Tongue (tissue), 2 donors: ENCODE data around the gene PSMC1. TPM values are rescaled to one million over a fixed set of nuclear protein-coding genes. Genes with fewer than 3 reads are reported as not detected.

Experiments
- DNase-seq: peaks from one replicate; pipeline ENCODE4 v3.0.0-alpha.2; 2015
- total RNA-seq: library from RNA; depleted of rRNA; stranded (reverse); fragments of >200 nt; gene quantifications from one replicate; pipeline ENCODE4 v1.2.3, GENCODE V29; 2014

The PSMC1 gene
- total RNA-seq, 1 donor from 2014 or later: 173 TPM

DNA sequence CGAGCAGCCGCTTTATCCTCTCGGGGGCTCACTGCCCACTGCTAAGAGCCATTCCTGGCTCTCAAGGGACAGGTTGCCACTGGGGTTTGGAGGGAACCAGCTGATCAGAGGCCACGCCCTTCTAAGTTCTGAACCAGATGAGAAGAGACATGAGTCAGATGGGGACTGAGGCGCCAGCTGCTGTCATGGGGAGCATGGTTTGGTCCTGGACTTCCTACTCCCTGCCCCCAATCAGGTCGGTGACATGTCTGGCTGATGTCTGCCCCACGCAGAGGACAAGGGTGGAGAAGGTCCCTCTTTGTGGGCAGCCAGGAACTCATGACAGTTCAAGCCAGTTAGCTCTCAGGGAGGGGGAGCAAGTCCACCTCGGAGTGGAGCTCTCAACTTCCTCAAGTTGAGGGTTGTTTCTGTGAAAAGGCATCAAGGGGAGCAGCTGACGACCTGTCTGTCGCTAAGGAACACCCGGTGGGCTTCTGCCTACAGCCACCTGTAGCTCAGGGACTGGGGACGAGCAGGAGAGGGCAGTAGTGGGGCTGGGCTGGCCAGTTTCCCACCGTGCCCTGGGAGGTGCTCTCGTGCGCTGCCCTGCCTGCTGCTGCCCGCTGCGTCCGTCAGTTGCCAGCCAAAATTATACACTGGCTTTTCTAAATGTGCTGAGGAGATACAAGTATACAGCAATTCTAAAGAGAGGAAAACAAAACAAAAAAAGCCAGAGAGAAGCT is 20.5 kb downstream of the PSMC1 start:
- no peak for DNase-seq

DNA sequence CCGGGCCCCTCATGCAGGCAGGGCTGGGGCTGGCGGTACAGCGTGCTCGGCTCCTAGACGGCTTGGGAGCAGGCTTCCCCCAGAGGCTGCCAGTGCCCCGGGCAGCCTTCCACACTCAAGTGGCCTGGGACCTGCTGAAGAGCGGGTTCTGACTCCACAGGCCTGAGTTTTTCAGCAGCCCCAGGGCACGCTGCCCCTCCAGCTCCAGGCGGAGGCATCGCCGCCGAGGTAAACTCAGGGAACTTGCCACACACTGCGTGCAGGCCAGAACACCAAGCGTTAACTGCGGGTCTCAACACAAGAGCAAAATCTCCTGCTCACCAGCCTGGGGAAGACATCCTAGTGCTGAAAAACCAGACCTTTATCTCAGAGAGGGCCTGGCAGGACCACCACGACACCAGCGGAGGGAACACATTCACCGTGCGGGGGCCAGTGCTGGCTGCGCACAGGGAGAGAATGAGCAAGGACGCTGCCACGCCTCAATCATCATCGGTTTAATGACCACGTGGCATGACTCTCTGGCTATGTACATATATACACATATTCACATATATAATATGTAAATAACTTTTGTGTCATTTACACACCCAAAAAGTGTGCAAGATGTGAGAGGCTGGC is 21.3 kb downstream of the PSMC1 start:
- no peak for DNase-seq

DNA sequence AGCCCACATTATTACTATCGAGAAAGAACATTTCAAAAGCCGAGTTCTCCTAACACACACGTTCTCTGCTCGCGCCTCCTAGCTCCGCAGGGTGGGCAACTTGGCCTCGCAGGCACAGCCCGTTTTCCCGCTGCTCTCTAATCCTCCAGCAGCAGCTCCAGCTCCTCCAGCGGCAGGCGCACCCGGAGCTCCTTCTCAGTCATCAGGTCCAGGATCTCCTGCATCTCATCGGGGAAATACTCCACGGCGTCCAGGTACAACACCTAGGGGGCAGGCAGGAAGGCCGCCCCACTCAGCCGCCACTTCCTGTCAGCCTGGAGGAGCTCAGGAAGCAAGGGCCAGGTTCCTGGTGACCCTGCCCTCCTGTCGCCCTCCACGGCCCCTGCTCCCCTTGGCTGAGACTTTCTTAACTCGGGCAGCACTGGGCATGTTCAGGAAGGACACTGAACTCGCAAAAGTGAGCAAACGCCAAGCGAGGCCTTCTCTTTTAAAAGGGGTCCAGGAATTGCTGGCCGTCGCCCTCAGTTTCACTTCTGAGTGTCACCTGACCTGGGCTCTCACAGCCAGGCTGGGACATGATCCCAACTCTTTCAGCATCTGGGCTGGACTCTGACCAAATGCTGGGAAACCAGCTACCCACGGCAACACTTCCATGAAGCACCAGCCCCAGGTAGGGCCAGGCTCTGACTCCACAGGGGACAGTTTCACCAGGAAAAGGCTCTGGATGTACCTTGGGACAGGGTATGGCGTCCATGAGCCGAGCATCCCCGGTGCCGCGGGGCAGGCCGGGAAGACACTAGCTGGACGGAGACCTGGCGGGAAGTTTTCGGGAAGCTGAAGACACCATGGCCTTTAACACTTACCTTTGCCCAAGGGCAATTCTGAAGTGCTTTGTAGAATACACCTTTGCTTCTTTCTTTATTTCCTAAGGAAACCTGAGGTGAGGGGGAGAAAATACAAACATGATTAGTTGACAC is 22.1 kb downstream of the PSMC1 start:
- no peak for DNase-seq

DNA sequence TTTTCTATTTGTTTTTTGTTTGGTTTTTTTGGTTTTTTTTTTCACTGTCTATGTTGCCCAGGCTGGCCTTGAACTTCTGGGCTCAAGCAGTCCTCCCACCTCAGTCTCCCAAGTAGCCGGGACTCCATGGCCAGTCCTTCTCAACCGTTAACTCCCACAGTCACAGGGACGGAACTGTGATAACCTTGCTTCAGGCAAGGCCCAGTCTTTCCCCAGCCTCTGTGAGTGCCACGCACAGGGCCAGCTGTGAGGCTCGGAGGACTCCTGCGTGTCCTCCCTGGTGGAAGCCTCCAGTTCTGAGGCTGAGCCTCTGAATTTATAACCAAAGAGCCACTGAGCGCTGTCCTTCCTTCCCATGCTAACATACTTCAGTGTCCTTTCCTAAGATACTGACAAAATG is 23.7 kb downstream of the PSMC1 start:
- no peak for DNase-seq

DNA sequence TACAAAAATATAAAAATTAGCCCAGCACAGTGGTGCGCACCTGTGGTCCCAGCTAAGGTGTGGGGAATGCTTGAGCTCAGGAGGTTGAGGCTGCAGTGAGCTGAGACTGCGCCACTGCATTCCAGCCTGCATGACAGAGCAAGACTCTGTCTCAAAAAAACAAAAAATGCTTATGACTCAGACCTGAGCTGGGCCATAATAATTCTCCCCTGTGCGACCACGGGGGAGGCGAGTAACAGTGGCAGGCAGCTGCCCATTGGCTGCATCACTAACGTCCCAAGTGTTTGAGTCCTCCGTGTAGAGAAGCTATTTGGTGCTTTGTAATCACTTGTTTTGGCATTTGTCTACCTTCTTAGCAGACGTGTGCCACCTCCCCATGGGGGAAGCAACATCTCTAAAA is 24.9 kb downstream of the PSMC1 start:
- no peak for DNase-seq

DNA sequence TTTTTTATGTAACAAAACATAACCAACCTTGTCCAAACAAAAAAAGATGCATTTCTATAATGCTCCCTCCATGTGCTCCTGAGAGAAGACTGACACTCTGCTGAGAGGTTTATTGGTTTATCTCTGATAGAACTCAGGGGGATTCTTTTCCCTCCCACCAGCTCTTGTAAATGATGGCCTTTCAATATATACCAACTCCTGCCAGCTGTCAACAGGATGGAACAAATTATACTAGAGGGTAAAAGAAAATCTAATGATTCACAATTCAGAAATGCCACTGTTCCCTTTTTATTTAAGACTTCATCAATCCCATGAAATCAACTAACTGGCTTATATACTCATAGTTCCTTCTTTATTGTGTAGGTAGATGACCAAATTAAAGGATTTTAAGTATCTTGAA is 25.4 kb downstream of the PSMC1 start:
- DNase-seq: no peak

DNA sequence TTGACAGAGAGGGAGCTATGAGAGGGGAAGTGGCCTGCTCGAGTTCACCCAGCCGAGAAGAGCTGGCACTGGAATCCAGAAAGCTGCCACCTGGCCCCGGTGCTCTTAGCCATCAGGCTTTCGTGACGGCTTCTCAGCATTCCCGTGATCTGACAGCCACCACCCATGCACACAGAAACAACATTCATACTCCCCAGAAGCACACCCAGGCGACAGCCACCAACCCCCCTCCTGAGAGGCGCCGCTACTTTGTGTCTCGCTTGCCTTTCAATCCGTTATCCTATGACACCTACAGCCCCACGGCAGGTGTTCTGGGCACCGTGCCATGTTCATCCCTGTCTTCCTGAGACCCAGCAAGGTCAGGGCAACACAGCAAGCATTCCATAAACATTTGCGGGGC is 31.4 kb downstream of the PSMC1 start:
- DNase-seq: no peak

DNA sequence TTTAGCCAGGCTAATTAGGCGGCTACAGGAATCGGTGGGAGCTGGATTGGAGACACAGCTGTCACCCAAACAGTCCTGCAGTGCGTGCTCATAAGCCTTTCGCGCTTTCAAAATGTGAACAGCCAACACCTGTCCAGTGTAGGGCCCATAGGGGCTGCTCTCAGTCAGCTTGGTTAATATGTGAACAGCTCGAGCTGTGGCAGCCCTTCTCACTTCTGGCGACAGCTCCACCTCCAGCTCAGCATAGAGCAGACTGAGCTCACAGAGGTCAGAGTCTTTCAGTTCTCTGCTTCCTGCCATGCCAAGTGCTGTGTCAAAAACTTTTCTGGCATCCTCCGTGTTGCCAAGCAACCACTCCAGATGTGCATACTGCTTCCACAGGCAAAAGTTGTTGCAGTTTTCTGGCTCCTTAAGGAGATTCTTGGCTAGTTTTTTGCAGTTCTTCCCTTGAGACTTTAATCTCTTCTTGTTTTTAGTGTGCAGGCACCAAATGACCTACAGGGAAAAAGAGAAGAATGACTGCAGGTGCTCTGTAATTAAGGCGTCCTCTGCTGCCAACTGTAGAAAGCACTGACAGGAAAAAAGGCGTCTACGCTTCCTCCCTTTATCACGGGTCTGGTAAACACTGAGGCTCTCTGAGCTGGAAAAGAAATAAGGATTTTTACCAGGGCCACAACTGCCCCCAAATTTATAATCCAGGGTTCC is 32.5 kb downstream of the PSMC1 start:
- peak; percentile 80 for DNase-seq

DNA sequence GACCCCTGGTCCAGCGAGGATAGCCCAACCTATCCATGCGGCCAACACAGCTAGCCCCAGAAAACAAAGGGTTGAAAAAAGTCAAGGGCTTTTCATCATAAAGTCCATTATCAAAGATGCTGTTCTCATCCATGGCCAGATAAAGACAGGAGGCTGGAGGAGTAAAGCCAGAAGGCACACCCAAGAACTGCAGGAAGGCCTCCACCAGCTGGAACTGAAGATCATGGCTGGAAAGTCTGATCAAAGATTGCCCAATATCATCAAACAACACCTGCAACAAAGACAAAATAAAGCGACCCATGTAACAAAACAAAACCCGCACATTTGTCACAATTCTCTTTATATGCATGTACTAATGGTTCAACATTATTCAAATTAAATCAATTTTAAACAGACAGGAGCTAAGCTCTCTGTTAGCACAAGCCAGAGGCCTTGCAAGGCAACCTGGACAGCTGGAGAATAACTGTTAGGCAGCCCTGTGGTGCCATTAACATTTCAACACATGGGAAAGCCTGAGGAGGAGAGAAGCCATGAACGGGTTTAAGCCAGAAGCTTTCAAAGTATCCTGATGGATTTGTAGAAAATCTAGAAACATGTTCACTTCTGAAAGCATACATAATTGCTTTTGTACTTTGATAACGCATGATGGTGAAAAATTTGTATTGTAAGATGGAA is 34.1 kb downstream of the PSMC1 start:
- no peak for DNase-seq

DNA sequence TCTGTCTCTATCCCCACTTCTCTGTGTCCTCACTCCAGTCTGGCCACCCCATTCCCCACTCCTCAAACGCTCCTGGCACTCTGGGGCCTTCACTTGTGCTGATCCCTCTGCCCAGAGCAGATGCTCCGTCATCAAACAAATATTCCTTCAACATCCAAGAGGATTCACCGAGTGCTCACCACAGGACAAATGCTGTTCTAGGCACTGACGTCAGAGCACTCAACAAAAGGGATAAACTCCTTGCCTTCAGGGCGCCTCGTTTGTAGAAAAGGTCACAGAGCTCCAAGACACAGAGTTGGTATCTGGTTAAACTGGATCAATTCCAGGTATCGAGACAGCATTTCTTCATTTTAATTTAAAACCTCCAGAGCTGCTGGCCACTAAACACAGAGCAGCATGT is 35.3 kb downstream of the PSMC1 start:
- no peak for DNase-seq

DNA sequence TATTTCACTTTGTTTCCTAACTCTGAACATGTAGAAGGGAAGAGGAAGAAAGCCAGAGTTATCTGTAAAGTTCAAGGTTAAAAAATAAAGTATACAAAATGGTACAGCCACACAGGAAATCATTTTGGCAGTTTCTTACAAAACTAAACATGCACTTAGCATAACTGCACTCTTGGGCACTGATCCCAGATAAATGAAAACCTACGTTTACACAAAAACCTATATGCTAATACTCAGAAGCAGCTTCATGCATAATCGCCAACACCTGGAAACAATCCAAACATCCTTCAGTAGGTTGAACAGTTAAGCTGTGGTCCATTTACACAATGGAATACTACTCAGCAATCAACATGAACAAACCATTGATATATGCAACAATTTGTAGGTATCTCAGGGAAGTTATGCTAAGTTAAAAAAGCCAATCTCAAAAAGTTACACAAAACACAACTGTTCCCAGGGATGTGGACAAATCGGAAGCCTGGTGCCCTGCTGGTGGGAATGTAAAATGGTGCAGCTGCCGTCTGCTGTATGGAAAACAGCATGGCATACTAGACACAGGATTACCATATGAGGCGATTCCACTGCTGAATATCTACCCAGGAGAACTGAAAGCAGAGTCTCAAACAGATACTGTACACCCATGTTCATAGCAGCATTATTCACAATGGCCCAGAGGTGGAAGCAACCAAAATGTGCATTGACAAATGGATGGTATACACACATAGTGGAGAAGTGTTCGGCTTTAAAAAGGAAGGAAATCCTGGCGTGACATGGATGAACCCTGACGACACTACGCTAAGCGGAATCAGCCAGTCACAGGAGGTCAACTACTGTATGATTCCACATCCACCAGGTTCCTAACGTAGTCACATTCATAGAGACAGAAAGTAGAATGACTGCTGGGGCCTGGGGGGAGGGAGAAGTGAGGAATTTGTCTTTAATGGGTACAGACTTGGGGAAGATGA is 37.7 kb downstream of the PSMC1 start:
- no peak for DNase-seq

DNA sequence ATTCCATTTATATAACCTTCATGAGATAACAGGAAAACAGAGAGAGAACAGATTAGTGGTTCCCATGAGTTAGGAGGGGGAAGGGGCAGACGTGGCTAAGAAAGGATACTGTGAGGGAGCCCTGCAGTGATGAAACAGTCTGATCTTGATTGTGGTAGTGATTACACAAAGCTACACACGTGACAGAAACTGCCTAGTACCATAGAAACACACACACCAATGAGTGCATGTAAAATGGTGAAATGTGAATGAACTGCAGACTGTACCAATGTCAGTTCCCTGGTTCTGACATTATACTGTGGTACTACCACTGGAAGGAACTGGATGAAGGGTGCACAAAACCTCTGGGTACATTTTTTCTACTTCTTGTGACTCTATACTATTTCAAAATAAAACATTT is 38.5 kb downstream of the PSMC1 start:
- no peak for DNase-seq

DNA sequence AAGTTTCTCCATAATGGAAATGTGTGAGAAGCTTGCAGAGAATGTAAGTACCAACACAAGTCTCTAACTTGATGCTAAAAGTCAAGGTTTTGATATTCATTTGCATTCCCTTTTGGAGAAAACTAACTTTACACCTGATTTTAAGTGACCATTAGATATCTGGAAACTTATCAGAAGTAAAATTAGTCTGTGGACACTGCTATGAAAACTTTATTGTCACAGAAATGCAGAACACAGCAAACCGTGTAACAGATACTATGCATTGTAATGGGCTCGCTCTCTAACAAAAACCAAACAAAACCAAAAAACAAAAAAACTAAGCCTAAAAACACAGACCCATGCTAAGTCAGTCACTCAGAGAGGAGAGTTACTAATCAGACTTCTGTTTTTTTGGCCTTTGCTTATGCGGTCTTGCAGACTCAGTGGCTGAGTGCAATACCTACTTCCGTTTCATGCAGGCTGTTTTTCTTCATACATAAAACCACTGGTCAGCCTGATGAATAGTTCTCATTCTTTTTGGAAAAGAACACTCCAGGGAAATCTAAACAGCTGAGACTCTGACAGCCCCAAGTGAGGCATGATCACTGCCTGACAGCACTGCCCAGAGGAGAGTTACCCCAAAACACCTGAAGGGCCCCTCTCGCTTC is 39.6 kb downstream of the PSMC1 start:
- DNase-seq: no peak

DNA sequence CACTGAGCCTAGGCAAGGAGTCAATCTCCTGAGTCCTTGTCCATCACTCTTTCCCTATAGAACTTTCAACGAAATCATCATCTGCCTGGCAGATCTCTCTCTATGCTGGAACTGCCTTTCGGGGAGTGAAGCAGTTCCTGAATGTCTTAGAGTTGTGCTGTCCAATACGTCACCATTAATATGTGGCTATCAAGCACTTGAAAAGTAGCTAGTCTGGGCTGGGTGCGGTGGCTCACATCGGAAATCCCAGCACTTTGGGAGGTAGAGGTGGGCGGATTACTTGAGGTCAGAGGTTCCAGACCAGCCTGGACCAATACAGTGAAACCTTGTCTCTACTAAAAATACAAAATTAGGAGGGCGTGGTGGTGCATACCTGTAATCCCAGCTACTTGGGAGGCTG is 40.3 kb downstream of the PSMC1 start:
- DNase-seq: no peak

DNA sequence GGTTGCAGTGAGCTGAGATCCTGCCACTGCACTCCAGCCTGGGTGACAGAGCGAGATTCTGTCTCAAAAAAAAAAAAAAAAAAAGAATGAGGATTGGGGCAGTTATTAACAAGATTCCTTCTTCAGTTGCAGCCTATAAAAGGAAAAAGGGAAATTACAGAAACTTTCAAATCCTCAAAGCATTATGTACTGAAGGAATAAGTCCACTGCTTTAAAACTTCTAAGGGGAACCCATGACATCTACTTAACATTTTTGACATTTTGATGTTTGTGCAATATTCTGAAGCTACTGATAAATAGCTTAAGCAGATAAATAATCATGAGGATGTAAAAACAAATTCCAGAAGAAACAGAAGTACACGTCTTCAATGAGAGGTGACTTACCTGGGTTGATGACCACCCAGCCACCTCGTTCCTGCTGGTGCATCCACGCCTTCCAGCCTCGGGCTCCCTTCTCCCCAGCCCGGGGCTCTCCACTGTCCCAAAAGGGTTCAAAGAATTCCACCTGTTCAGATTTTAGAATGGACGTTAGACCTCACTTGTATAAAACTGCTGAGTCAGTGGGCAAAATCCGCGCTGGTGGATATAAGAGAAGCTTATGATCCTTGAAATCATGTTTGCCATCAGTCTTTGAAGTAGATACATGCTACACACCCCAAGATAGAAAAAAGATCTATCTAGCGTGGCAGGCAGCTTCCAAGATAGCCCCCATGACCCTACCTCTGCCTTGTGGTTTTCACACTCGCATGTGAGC is 41.7 kb downstream of the PSMC1 start:
- no peak for DNase-seq

DNA sequence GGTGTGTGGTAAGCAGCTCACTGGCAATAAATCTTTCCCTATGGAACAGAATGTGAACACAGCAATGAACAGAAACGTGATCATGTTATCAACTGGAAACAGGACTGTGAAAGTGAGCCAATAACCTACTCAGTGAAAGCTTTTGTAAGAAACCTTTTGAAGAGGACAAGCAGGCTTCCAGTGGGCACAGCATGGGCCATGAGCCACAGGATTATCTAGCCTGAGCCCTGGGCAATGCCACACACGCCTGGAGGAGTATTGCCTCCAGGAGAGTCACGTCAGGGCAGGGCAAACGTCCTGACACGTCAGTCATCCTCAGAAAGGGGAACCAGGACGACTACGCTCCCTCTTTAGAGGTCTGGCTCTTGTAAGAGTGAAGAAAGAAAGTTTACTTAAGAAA is 43.1 kb downstream of the PSMC1 start:
- DNase-seq: no peak

DNA sequence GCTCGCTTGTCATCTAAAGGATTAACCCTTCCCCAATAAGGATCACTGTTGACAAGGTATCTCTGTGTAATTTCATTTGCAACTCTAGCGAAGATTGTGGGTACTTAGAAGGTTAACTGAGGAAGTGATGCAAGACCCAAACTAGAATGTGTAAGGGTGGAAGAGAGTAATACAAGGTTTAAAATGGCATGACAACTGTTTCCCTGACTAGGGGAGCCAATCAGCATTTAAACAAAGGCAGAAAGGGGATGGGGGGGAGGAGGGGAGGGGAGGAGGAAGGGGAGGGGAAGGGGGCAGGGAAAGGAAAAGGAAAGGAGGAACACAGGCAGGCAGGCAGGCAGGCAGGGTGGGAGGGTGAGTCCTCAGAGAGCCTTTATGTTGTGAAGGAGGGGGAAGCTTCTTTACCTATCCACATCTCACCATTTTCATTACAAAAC is 44.3 kb downstream of the PSMC1 start:
- no peak for DNase-seq

DNA sequence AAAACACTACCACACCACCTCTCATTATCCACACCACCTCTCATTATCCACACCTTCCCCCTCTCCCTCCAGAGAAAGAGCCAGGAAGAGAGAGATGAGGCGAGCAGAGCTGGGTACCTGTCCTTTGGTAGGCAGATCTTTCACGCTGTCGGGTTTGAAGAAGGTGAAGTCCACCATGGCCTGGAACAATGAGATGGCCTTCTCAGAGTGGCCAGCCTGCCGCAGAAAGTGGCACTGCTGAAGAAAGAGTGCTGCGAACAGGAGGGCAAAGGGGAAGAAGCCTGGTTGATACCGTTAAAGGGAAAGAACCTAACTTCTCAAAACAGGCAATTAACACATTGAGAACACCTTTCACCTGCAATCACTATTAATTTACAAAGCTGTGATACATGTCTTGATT is 44.8 kb downstream of the PSMC1 start:
- no peak for DNase-seq

DNA sequence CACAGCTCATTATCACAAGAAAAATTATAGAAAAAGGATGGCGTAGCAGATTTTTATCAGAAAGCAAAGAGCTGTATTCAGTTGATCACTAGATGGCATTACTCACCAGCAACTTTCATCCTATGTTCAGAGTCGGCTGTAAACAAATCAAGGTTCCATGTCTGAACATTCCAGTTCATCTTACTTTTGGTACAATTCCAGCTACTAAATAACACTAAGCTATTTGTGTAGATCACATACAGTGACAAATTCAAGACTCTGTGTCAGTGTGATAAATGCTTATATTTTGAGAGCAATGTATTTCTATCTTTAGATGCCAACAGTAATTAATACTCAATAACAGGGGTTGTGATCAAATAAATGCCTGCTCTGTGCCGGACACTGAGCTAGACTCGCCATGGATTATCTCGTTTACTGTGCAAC is 45.3 kb downstream of the PSMC1 start:
- DNase-seq: peak; percentile 74
